GM12892 (cell line): ENCODE measurements around the gene UGT2B10.

ENCODE experiments used
- DNase-seq: peaks from one replicate; pipeline ENCODE4 v3.0.0; 2011; ENCODE audit not compliant: insufficient read length
- FAIRE-seq: peaks from 2 replicates; lab custom pipeline; 2011; peaks lifted over from hg19 to GRCh38; lab: Jason Lieb, UNC
- POLR2A ChIP-seq: IDR thresholded peaks from 2 replicates; pipeline ENCODE4 v1.6.1; 2011; ENCODE audit warnings: low read depth, low read length, control low read depth
- POLR2AphosphoS5 ChIP-seq: IDR thresholded peaks from 2 replicates; pipeline ENCODE4 v1.6.1; 2011; ENCODE audit warnings: low read depth, low read length, control low read depth
- TAF1 ChIP-seq: IDR thresholded peaks from 2 replicates; pipeline ENCODE4 v1.6.1; 2011; ENCODE audit warnings: low read depth, mild to moderate bottlenecking, control low read depth, low read length, borderline replicate concordance

UGT2B10 gene

DNA sequence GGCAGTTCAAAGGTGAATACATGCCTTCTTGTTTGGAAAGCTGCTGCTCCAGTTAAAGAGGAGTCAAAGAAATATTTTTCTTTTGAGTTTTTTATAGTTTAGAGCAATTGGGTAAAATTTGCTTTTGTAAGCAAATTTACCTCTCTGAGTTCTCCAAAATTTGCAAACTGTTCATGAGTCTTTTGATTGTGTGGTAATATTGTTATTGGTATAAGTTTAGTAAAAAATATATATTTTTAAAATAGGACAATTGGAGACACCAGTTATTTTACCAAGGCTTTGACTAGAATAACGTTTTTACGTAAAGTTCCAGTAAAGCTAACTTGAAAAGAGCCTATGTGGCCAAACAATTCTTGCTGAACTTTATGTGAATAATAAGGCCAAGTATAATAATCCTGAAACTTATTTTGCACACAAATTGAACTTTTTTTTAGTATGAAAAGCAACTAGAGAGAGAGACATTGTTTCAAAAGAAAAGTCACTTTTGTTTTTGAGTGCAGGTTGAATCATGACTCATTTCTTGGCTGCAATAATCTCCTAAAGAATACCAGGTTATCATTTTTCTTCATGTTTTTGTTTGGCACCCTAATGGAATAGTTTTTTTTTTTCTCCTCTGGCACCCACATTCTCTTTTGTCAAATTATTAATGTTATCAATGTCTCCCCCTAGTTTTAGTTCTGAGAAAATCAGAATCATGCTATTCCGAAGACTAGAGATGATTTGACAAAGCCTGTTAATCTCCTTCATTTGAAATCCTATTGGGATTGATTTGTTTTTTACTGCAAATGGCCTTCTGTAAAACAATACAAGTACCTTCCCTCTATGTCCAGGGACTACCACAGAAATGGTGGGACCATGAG is 57.1 kb downstream of the UGT2B10 start:
- DNase-seq (no peak), FAIRE-seq (no peak)
- TF ChIP-seq POLR2AphosphoS5 (no peak), POLR2A (no peak), TAF1 (no peak)

DNA sequence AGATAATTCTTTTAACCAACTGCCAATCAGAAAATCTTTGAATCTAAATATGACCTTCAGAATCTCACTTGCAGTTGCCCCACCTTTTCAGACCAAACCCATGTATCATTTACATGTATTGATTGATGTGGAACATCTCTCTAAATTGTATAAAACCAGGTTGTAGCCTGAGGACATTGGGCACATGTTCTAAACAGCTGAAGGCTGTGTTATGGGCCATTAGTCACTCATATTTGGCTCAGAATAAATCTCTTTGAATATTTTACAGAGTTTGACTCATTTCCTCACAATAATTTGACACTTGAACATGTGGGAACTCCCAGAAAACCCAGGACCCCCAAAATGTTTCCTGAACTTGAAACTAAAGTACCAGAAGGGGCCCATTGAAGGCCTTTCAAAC is 58.7 kb downstream of the UGT2B10 start:
- TF ChIP-seq POLR2A (no peak), TAF1 (no peak), POLR2AphosphoS5 (no peak)
- FAIRE-seq = no peak
- no peak for DNase-seq

DNA sequence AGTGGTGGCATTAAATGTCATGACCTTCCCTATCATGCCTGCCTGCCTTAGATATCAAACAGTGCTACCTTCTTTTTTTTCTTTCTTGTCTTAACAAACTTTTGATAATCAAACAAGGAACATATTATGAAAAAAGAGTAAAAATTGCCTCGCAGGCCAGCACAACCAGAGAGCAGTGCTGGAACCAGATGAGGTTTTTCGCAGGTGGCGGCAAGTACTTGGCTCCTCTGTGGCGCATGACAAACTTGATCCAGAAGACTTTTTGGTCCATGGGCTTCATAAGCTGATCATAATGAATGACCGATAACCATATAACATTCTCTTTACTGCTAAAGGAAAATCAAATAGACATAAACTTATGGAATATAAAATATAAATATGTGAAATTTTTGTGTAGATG is 61.8 kb downstream of the UGT2B10 start:
- no peak for FAIRE-seq
- TF ChIP-seq TAF1 (no peak), POLR2A (no peak), POLR2AphosphoS5 (no peak)

DNA sequence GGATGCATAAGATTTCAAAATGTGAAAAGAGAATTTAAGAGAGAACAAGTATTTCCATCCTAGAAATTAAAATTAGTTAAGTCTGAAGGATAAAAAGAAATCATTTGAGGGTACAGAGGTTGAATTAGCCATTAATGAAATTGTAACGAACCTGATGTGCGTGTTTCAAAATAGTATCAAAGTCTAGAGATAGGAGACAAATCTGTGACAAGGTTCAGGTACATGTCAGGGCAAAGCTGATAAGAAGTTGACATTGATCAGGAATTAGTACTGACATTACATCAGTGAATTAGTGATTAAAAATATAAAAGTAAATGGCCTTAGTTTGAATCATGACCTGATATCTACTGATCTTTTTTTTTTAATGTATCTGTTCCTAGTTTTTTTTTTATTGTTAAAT is 62.3 kb downstream of the UGT2B10 start:
- DNase-seq (no peak), FAIRE-seq (no peak)
- TF ChIP-seq POLR2AphosphoS5 (no peak), TAF1 (no peak), POLR2A (no peak)

More for the DNA sequence above, 61.8 kb downstream of the UGT2B10 start:
- no peak for DNase-seq
